HG03442 (cell line): ENCODE results near the gene SPART.

Experiments
- ATAC-seq: cut with Tn5 transposase; IDR thresholded peaks from one replicate; pipeline ENCODE4 v1.9.1; 2021; ENCODE audit warnings: mild to moderate bottlenecking, moderate library complexity; ENCODE audit not compliant: unreplicated experiment

The SPART gene

GRCh38 chr13:36346222-36347083 is at the start of gene SPART:
Gene SPART, minus strand, starts transcription at chr13:36346394. Its CDS starts 10,564 bp downstream, at chr13:36335830.
- peak; percentile 91 for ATAC-seq

DNA sequence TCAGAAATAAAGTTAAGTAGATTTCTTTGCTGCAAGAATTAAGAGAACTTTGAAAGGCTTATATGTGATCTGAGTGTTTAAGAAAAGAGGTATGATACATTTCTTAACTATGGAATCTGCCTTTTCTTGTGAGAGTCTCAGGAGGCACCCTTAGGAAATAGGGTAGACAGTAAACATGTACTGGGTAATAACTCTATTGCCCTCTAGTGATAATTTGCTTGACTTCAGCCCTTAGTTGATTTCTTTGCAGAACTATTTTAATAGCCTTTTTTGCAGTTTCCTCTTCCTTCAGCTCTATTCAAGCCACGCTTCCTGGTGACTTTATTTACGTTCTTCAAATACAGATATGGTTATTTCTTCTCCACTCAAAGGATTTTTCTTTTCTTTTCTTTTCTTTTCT is 49.1 kb upstream of the SPART start:
- no peak for ATAC-seq

DNA sequence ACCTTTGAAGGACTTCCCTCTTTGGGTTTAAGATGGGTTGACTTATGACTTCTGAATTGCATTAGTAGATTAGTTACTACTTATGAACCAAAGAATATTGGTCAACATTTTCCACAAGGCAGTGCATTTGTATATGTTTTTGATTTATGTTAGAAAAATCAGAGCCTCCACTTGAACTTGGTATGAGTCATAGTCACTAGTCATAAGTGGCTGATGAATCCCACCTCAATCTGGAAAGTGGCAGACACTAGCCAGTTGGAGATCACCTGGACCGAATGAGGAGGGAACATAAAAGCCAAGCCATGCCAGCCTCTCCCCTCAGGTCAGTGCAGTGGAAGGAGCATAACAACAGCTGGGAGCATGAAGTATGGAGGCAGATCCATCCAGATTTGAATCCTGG is 39.3 kb upstream of the SPART start:
- no peak for ATAC-seq

- no peak for ATAC-seq
Measured at GRCh38 chr13:36382030-36382429, 35.8 kb upstream of the SPART start.

GRCh38 chr13:36377826-36378468 is 31.8 kb upstream of the SPART start:
- ATAC-seq, result no peak

- no peak for ATAC-seq
Measured at GRCh38 chr13:36374063-36374462, 27.9 kb upstream of the SPART start.

GRCh38 chr13:36371185-36371584 is 25.0 kb upstream of the SPART start:
- no peak for ATAC-seq

- ATAC-seq, result no peak
Measured at GRCh38 chr13:36370108-36370429, 23.9 kb upstream of the SPART start.

- ATAC-seq, result no peak
Measured at GRCh38 chr13:36369268-36370107, 23.3 kb upstream of the SPART start.

DNA sequence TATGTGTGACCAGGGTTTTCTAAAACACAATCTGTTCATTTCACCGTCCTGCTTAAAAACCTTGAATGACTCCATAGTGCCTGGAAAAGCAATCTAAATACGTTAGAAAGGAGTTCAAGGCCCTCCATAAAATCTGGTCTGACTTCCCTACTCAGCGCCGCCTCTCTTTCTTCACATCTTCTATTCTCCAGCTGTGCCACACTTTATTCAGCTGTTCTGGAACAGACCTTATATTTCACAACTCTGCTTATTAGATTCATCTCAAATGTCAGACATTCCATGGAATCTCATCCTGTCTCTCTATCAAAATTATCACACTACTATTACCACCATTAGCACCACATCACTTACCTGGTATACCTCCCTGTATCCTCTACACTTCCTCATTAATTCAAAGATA is 19.8 kb upstream of the SPART start:
- no peak for ATAC-seq

DNA sequence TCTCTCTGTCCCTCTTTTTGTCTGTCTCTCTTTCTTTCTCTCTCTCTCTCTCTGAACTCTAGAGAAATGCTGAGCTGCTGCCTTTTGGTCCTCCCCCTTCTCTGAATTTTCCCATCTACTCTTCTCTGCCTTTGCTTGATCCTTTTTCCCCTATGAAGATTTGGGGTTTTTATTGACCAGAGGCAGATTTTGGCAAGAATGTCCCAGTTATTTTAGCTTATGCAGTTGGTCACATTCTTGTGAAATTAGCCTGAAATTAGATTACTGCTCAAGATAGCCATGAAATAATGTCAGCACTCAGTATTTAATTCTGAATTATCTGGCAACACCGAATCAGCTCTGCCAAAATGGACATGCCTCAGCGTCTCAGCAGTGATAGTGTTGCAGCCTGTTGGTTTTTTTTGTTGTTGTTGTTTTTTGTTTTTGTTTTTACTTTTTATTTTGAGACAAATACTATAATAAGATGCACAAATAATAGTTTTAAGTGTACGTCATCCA is 17.2 kb upstream of the SPART start:
- no peak for ATAC-seq

DNA sequence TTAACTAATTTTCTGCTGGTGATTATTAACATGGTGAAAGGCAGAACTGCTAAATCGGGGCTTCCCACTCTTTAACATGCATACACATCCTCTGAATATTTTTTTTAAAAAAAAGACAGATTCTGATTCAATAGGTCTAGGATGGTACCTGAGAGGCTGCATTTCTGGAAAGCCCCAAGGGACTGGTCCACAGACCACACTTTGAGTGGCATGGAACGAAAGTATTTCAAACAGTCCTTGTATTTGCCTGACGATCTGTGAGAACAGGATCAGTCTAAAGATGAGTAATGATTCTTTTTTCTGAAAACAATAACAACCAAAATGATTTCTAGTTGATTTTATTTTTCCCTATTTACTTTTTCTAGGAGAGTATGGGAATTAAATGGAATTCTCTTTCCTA is 16.7 kb upstream of the SPART start:
- no peak for ATAC-seq

GRCh38 chr13:36362251-36362650 is 16.1 kb upstream of the SPART start:
- ATAC-seq, result no peak

DNA sequence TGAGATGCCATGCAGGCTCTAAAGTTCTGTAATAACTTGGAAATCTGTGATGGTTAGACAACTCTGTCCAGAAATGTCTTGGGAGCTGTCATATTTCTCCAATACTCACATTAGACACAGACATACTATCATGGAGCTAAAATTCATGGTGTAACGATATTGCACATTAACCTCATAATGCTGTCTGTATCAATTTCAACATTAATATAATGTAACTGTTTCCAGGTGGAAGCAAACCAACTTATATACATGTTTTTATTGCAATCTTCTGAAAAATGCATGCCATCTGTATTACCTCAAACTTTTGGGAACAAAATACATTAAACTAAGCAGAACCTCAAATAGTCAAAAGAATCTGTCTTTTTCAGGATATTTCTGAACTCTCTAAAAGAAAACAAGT is 14.7 kb upstream of the SPART start:
- no peak for ATAC-seq

- ATAC-seq, result no peak
Measured at GRCh38 chr13:36359301-36359950, 13.2 kb upstream of the SPART start.

DNA sequence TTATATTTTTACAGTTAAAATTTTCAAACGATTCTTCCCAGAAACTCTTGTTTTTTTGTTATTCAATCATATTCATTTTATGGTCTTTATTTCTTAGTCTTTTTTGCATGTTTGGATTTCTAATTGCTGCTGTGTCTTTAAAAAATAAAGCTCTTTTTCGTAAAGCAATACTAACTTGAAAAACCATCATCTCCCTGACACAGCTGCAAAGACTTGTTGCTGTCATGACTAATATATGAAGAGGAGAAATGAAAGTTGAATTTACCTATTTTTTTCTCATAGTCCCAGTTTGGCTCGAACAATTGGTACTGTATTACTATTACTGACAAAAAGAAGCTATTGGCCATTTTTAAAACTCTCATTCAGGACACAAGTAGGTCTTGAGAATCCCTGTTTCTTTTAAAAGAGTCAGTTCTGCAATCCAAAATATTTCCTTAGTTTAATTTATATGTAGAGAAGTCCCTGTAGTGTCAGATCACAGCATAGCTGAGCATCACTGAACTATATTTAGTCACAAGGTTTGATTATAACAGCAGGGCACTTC is 12.1 kb upstream of the SPART start:
- ATAC-seq, result no peak

- ATAC-seq, result no peak
Measured at GRCh38 chr13:36357692-36358091, 11.5 kb upstream of the SPART start.

- ATAC-seq, result no peak
Measured at GRCh38 chr13:36357231-36357630, 11.0 kb upstream of the SPART start.

DNA sequence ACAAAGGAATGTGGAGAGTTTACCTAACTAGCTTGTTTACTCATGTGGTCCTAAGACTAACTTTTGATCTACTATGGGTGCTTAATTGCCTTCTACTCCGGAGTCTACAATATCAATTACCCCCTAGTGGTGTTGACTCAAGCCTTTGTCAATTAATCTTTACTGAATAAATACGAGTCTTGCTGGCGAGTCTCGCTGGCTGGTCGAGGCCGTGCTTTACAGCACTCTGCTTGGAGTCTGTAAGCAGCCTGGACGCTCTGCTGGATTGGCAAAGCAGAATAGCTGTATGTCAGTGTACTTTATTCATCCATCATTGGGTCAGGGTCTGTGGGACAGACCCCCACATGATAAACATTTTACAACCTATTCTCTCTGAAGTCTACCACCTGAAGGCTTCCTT is 9.9 kb upstream of the SPART start:
- no peak for ATAC-seq

- ATAC-seq, result no peak
Measured at GRCh38 chr13:36355632-36356031, 9.4 kb upstream of the SPART start.
